Hepatic stellate cell (primary cell): Measurements from ENCODE around the gene SMOC2.

ENCODE experiments used
- DNase-seq: peaks from one replicate; pipeline ENCODE4 v3.0.0; 2011; ENCODE audit warnings: low spot score

SMOC2 gene

GRCh38 chr6:168711049-168711640 lies 270.2 kb downstream of the SMOC2 start:
- DNase-seq = no peak

- no peak for DNase-seq
These were observed 270.8 kb downstream of the SMOC2 start for GRCh38 chr6:168711666-168712300.

GRCh38 chr6:168712993-168713392 lies 272.0 kb downstream of the SMOC2 start:
- no peak for DNase-seq

- DNase-seq = no peak
These were observed 272.9 kb downstream of the SMOC2 start for GRCh38 chr6:168713839-168714238.

- no peak for DNase-seq
These were observed 273.7 kb downstream of the SMOC2 start for GRCh38 chr6:168714547-168715260.

- no peak for DNase-seq
These were observed 274.9 kb downstream of the SMOC2 start for GRCh38 chr6:168715643-168716481.

GRCh38 chr6:168716581-168716980 lies 275.6 kb downstream of the SMOC2 start:
- no peak for DNase-seq

GRCh38 chr6:168717491-168717890 lies 276.5 kb downstream of the SMOC2 start:
- DNase-seq = no peak
